Vein endothelial cell (primary cell): Measurements from ENCODE around the gene BLMH. TPM values are rescaled to one million over a fixed set of nuclear protein-coding genes. Genes with fewer than 3 reads are reported as not detected.

Experiments used
- small RNA-seq: library from RNA; depleted of rRNA; stranded (forward); fragments of <200 nt; gene quantifications from one replicate; pipeline ENCODE3, GENCODE V24; 2012
- total RNA-seq: library from RNA; depleted of rRNA; stranded (reverse); fragments of >200 nt; gene quantifications from 2 replicates; pipeline ENCODE4 v1.2.3, GENCODE V29; 2012

BLMH gene
- total RNA-seq, result 52.4 and 63.0 TPM in 2 replicates

GRCh38 chr17:30291543-30292285 lies at the start of gene BLMH:
BLMH (minus strand) TSS chr17:30291944; CDS start chr17:30291819, 125 bp downstream.

GRCh38 chr17:30333503-30334360 lies 42.0 kb upstream of the BLMH start, which contains the start of gene TMIGD1:
TMIGD1 (minus strand) TSS chr17:30334057; CDS start chr17:30332133, 1,924 bp downstream.

GRCh38 chr17:30235386-30236296 lies 56.1 kb downstream of the BLMH start, which contains the start of gene SLC6A4:
SLC6A4 (minus strand) TSS chr17:30235697; CDS start chr17:30221958, 13,739 bp downstream.

Small RNA genes within 50 kb of the gene (small RNA-seq; reads per million reads assigned to genes)
- 5.4 reads per million, percentile 93 among the genes with 10 or more reads in this experiment for gene RF00154
- gene RNU6-1267P, result not detected

Other genes starting within 250 kb of the BLMH start
- gene NSRP1, start 175.1 kb downstream of the BLMH start, total RNA-seq, result 8.2 and 10.2 TPM in 2 replicates
- 0.48 and 0.65 TPM in 2 replicates for gene SLC6A4, start 56.2 kb downstream of the BLMH start, total RNA-seq
- not detected in 2 replicates for gene TMIGD1, start 42.1 kb upstream of the BLMH start, total RNA-seq
- gene CPD, start 87.0 kb upstream of the BLMH start, total RNA-seq, result 185 and 248 TPM in 2 replicates
- gene GOSR1, start 185.5 kb upstream of the BLMH start, total RNA-seq, result 30.4 and 35.2 TPM in 2 replicates